Left ventricle myocardium superior (tissue), 1 donor: ENCODE data around the gene PAX8. TPM values are rescaled to one million over a fixed set of nuclear protein-coding genes. Genes with fewer than 3 reads are reported as not detected.
A peak's percentile ranks its signal among the peaks of the same experiment; 100 is the strongest.
"Not testable (repeated sequence)": the region's sequence is repeated elsewhere in the genome, so short reads cannot be mapped to it uniquely, and the experiment has no call there.

Experiments used
- ATAC-seq: fragments of 200-7000 bp; cut with Tn5 transposase; one replicate; pipeline ENCODE4 v1.9.1; 2020; ENCODE audit warnings: mild to moderate bottlenecking, moderate library complexity
- DNase-seq: peaks from one replicate; pipeline ENCODE4 v3.0.0-alpha.2; 2020
- intact Hi-C: fragments of 100-400 bp; cut with micrococcal nuclease; formaldehyde crosslinking; loops from one replicate; pipeline ENCODE4 v1.11.0; 2022
- total RNA-seq: library from RNA; stranded (reverse); fragmentation: NEBNext Ultra II Directional; extraction: Animal tissue kit (Norgen Biotek cat#: 25700); gene quantifications from one replicate; pipeline ENCODE4 v1.2.1, GENCODE V29; 2021
- donor health status: DM: no; HTN: yes; CAD: no; lungs with severe emphysema.

Gene PAX8
- total RNA-seq, 1 donor from 2014 or later, result 0.30 TPM

DNA sequence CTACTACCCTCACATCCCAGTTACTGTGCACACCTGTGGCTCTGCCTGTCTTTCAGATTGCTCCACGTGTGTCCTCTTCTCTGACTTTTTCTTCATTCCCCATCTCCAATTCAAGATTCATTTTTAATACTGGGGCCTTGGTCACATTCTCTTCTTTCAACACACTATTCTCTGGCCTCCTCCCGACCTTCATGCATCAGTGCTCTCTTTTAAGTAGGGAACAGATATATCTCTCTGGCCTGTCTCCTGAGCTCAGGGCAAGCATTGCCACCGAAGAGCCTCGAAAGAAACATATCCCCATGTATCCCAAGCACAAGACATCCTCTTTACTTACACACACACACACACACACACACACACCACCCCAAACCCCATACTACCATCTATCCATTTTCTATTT lies 21.6 kb upstream of the PAX8 start:
- ATAC-seq (no peak), DNase-seq (no peak)
- intact Hi-C loops, result no loop called here

DNA sequence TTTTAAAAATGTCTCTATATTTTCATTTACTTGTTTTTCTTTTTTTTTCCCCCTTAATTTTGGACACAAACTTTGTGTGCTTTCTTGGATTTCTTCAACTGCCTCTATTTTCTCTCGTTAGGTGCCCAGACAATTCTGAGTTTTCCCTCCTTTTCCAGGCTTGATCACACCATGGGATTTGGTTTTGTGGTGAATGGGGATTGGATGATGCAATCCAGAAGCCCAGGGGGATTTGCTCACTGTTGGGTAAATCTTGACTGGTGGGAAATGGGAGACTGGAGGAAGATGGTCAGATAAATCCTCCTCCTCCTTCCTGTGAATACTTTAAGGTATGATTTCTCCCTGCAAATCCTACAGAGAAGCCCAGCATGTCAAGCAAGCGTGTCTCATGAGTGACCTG lies 19.5 kb upstream of the PAX8 start:
- intact Hi-C loops, result no loop called here
- DNase-seq, result no peak
- no peak for ATAC-seq

- ATAC-seq, DNase-seq, intact Hi-C loops: not testable (repeated sequence)
These were observed 18.9 kb upstream of the PAX8 start for GRCh38 chr2:113297590-113297989.

GRCh38 chr2:113291191-113291590 lies 12.5 kb upstream of the PAX8 start:
- DNase-seq, result peak; percentile 61
- peak; percentile 63 for ATAC-seq
- intact Hi-C loops, result no loop called here

DNA sequence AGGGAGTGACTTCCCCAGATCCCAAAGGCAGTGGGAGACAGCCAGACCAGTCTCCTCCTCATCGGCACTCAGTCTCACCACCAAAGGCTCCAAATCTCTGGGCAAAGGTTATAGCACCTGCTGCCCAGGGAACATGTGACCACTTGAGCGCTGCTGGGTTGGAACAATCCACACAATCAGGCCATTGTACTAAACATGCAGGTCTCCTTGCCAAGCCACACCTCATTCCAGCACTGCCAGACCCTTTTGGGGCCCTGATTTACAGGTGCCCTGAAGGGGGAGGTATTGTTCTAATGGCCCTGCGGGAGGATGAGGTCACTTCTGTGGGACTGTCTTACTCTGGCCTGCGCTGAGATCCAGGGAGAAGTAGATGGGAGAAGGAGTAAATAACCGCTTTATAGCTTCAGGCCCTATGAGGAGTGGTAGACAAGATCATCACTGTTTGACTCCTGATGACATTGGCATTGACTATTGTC lies 10.0 kb upstream of the PAX8 start:
- ATAC-seq, result peak; percentile 79
- intact Hi-C loops, DNase-seq: not testable (repeated sequence)

- DNase-seq, intact Hi-C loops: not testable (repeated sequence)
- peak; percentile 8 for ATAC-seq
These were observed 9.5 kb upstream of the PAX8 start for GRCh38 chr2:113288117-113288673.

DNA sequence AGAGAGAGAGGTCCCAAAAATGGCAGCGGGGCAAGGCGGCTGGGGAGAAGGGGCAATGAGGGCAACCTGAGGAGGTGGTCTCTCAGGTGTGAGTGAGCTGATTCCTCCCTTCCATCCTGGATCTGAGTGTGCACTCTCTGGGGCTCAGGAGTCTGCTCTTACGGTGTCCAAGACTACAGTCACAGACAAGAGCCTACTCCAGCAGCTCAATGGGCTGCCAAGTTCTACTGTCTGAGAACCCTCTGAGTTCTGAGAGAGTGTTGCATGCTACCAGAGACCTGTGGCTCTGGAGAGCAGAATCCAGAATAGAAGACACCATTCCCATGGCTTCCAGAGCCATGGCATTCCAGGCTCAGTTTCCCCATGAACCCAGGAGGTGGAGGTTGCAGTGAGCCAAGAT lies 7.1 kb upstream of the PAX8 start:
- DNase-seq (no peak), ATAC-seq (no peak)
- intact Hi-C loops, result no loop called here

DNA sequence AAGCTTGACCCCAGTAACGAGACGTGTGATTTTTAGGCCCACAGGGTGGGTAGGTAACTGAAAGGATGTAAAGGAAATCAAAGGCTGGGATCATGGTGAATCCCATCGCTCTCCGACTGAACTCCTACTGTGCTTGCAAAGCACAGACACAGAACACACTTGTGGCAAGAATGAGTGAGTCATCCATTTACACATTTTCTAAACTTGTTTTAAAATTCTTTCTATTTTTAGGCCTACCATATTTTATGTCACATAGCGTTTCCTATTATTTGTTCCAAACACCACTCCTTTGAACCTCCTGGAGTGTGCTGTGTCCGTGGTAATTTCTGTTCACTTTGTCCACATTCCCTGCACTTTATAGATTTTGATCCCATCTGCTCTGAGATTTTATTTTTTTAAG lies 6.3 kb upstream of the PAX8 start:
- intact Hi-C loops, DNase-seq, ATAC-seq: not testable (repeated sequence)

- no peak for DNase-seq
- ATAC-seq, result no peak
- intact Hi-C loops, result no loop called here
These were observed 5.8 kb upstream of the PAX8 start for GRCh38 chr2:113284476-113284875.

DNA sequence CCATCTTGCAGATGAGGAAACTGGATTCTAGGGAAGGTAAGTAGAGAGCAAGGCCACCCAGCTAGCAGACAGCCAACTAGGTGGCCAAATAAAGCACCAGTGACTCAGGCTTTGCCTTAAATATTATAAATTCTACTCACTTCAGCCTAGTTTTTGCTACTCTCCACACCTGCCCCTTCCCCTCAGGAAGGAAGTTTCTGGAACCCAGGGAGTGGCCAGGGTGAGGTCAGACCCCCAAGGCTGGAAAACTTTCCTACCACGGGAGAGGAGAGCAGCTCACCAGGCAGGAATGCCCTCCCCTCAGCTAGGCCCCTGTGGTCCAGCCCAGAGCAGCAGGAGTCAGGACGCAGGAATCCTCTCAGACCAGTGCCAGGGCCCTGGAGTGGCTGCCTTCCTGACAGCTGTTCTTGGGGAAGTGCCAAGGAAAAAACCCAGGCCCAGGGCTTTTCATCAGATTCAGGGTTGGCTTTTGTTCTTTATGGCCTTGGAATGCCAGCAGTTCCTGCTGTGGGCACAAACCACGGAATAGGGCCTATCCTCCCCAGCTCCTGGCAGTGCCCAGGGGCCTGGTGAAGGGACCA lies 5.1 kb upstream of the PAX8 start:
- DNase-seq (peak; percentile 60), ATAC-seq (peak; percentile 86)
- intact Hi-C loops, result no loop called here

DNA sequence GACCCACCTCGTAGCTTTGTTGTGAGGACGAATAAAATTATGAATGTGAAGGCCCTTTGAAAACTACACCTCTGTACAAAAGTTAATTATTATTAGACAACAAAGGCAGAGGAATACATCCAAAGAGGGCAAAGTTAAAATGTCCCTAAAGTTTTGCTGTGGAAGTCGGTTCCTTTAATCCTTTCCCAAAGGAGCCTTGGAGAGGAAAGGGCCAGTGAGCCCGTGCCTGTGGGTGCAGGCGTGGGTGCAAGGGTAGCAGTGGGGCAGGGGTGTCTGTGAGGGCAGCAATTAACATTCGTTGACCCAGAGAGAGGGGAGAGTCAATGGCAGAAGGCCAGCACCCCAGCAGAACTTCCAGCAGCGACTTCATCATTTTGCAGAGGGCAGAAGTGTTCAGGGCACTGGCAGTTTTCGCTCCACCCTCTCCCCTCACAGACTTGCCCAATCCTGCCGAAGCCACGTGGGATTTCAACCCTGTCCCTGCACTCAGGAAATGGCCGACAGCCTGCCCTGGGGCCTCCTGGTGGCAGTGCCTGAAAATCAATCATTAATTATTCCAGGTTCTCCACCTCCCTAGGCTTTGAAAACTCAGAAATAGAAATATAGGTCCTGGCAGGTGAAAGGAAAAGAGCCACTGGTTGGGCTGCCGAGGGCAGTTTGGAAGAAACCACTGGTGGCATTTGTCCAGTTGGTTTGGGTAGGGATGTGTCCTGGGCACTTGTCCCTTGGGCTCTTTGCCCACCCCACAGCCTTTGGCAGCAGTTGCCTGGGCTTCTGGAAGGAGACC lies 4.2 kb upstream of the PAX8 start:
- intact Hi-C loops, result no loop called here
- peak; percentile 61 for DNase-seq
- ATAC-seq, result peak; percentile 69

DNA sequence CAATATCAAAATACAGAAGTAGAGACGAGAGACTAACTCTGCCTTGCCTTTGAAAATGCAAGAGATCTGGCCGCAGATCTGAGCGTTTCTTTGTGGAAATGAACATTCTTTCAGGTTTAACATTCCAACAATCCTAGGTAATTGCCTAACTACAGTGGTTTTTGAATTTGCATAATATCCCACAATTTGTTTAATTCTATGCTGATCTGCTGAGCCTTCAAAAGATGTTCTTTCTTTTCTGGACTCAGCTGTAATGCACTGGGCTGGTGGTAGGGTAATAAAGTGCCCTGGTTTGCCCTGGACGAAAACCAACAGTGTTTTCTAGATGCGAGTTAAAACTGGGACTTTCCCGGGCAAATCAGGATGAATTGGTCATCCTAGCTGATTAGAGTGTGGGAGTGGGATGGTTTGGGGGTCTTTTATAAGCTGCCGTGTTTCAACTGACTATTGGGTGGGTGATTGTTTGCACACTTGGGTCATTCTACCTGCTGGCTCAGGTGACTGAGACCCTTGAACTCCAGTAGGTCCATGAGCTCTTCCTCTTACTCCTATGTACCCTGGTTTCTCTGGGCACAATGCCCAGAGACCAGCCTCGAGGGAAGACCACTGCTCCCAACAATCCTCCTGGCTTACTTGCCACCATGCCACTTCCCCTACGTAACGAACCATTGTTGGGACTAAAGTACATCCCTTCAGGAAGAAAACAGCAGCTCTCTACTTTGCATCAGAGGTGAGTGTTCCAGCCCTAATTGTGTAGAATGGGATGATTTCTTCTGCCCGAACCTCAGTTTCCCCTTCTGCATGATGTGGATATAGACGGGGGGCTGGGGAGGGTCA lies 3.4 kb upstream of the PAX8 start:
- no peak for DNase-seq
- intact Hi-C loops, result no loop called here
- no peak for ATAC-seq

DNA sequence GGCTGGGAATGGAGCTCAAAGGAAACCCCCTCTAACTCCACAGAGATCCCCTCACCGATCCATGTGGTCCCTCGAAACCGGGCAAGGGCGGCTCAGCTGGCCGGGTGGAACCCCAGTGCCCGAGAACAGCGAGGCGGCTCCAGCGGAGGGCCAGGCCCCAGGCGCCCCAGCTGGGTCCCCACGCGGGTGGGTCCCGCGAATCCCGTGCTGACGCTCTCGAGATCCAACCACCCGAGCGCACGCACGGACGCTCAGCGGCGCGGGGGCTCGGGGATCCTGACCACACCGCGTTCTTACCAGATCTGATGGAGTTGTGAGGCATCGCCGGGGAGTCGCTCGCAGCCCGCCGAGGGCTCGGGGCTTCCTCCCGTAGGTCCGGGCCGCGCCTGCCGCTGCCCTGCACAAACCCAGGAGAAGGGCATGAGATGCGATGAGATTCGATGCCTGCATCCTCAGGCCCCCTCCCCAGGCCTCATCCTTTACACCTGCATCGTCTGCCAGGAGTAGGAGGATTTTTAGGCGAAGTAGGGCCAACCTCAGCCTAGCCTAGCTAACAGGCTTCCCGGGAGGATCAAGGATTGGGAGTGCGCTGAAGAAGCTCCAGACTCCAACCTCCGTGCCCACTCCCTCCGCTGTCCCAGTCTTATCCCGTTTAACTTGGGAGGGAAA lies 514 bp downstream of the PAX8 start:
- DNase-seq (no peak), ATAC-seq (no peak)
- intact Hi-C loops, result no loop called here

GRCh38 chr2:113277474-113278072 lies 1.1 kb downstream of the PAX8 start:
- intact Hi-C loops, result no loop called here
- peak; percentile 46 for ATAC-seq
- no peak for DNase-seq

- no peak for DNase-seq
- intact Hi-C loops, result no loop called here
- peak; percentile 30 for ATAC-seq
These were observed 1.8 kb downstream of the PAX8 start for GRCh38 chr2:113276761-113277425.

DNA sequence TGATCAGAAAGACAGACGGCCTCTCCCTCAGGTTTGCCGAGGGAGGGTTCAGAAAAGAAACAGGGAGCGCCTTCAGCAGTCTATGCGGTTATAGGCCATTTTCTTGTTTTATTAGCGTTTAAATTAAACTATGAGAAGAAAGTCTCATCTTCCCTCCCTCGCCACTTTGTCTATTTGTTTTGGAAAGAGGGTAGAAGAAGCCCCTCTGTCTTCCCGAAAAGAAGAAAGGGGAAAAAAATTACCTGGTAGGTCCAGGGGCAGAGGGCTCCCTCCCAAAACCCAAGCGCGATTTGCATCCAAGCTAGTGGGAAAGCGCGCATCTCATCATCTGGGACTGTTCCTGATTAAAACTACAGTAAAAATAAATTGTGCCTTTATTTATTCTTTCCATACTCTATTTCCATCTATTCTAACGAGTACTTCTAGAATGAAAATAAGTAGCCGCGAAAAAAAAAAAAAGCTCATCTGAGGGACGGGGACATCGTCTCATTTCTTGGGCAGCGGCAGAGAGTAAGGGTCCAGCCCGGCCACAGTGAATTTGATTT lies 2.4 kb downstream of the PAX8 start:
- DNase-seq, result no peak
- intact Hi-C loops, result no loop called here
- no peak for ATAC-seq

DNA sequence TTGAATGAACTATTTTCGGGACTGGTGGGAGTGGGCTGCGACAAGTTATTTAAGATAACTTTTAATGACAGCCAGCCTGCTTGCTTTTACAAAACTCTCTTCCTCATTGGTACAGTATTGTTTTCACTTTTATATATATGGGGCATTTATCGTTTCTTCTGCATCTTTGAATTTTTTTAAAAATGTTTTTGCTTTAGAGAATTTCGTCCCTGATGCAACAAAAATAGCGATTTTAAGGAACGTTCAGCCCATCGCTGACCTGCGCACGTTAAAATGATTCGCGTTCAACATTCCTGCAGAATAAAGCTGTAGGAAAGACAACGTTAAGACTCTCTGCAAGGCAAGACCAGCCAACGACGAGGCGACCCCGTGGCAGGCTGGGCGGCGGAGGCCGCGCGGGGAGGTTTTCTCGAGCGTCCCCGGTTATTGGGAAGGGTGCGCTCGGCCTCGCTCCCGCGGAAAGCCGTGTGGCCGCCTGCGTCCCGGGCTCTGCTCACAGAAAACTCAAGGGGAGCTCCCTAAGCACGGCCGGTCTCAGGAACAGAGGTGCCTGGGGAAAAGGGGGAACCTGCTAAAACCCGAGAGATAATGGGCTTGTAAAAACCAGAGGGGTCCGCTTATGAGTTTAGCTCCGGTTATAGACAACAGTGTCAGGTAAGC lies 3.0 kb downstream of the PAX8 start:
- DNase-seq (no peak), ATAC-seq (no peak)
- intact Hi-C loops, result no loop called here
